GM18873 (cell line): ENCODE data around the gene ZNF280A.
"Not testable (repeated sequence)": the region's sequence is repeated elsewhere in the genome, so short reads cannot be mapped to it uniquely, and the experiment has no call there.

ENCODE experiments used
- ATAC-seq: cut with Tn5 transposase; IDR thresholded peaks from one replicate; pipeline ENCODE4 v1.9.1; 2021; ENCODE audit warnings: mild to moderate bottlenecking, moderate library complexity, moderate number of reproducible peaks; ENCODE audit not compliant: unreplicated experiment, low FRiP score

ZNF280A gene

GRCh38 chr22:22546490-22546889 lies 26.4 kb upstream of the ZNF280A start:
- no peak for ATAC-seq

GRCh38 chr22:22545084-22545483 lies 25.0 kb upstream of the ZNF280A start:
- ATAC-seq, result no peak

- ATAC-seq, result no peak
Measured at GRCh38 chr22:22538226-22538989, 18.3 kb upstream of the ZNF280A start.

- no peak for ATAC-seq
Measured at GRCh38 chr22:22536916-22537315, 16.8 kb upstream of the ZNF280A start.

GRCh38 chr22:22536515-22536914 lies 16.4 kb upstream of the ZNF280A start:
- ATAC-seq, result no peak

- ATAC-seq, result no peak
Measured at GRCh38 chr22:22535662-22536061, 15.6 kb upstream of the ZNF280A start.

- no peak for ATAC-seq
Measured at GRCh38 chr22:22534604-22535415, 14.7 kb upstream of the ZNF280A start.

- no peak for ATAC-seq
Measured at GRCh38 chr22:22533863-22534262, 13.8 kb upstream of the ZNF280A start.

- ATAC-seq, result no peak
Measured at GRCh38 chr22:22533417-22533816, 13.3 kb upstream of the ZNF280A start.

- ATAC-seq, result not testable (repeated sequence)
Measured at GRCh38 chr22:22532547-22533071, 12.5 kb upstream of the ZNF280A start.

GRCh38 chr22:22531770-22532546 lies 11.9 kb upstream of the ZNF280A start:
- no peak for ATAC-seq

GRCh38 chr22:22528780-22529179 lies 8.7 kb upstream of the ZNF280A start:
- no peak for ATAC-seq

- ATAC-seq, result no peak
Measured at GRCh38 chr22:22527312-22527711, 7.2 kb upstream of the ZNF280A start.

- ATAC-seq, result no peak
Measured at GRCh38 chr22:22526125-22526912, 6.2 kb upstream of the ZNF280A start.

- no peak for ATAC-seq
Measured at GRCh38 chr22:22523494-22523893, 3.4 kb upstream of the ZNF280A start.

GRCh38 chr22:22521631-22522030 lies 1.6 kb upstream of the ZNF280A start:
- ATAC-seq, result no peak

GRCh38 chr22:22520667-22521602 lies 865 bp upstream of the ZNF280A start:
- no peak for ATAC-seq

- no peak for ATAC-seq
Measured at GRCh38 chr22:22519591-22519990, 479 bp downstream of the ZNF280A start.

GRCh38 chr22:22516992-22517391 lies 3.1 kb downstream of the ZNF280A start:
- no peak for ATAC-seq
